OCI-LY3 (cell line): ENCODE measurements around the gene RGL1.

Source experiments
- H2AFZ ChIP-seq: fragments of 200-600, 300-600 bp; shearing (Covaris generic); 2 replicates; pipeline ENCODE4 v1.6.0; 2014; ENCODE audit warnings: antibody characterized with exemption, low read depth, low read length
- H3K27ac ChIP-seq: fragments of 200-600, 300-600 bp; sonication (generic); 2 replicates; pipeline ENCODE4 v1.5.1; 2014; ENCODE audit warnings: mild to moderate bottlenecking, low read length, moderate library complexity, mixed read lengths
- H3K27me3 ChIP-seq: fragments of 200-600, 300-600 bp; sonication (generic); 2 replicates; pipeline ENCODE4 v1.6.1; 2014; ENCODE audit warnings: low read depth, low read length, mixed read lengths
- H3K36me3 ChIP-seq: fragments of 200-600, 300-600 bp; sonication (generic); replicated peaks from 2 replicates; pipeline ENCODE3; 2014; ENCODE audit warnings: low read depth, low read length, mixed read lengths
- H3K4me1 ChIP-seq: fragments of 300-600, 200-600 bp; sonication (generic); 2 replicates; pipeline ENCODE4 v1.6.1; 2014; ENCODE audit warnings: low read length, mixed read lengths
- H3K4me2 ChIP-seq: fragments of 200-600, 300-600 bp; sonication (generic); 2 replicates; pipeline ENCODE4 v1.6.1; 2014; ENCODE audit warnings: low read length, mixed read lengths
- H3K4me3 ChIP-seq: fragments of 300-600, 200-600 bp; sonication (generic); 2 replicates; pipeline ENCODE4 v1.5.1; 2014; ENCODE audit warnings: antibody characterized with exemption, mild to moderate bottlenecking, low read length, moderate library complexity
- H3K79me2 ChIP-seq: fragments of 300-600, 200-600 bp; shearing (Covaris generic); 2 replicates; pipeline ENCODE4 v1.6.1; 2014; ENCODE audit warnings: mild to moderate bottlenecking, low read length, mixed read lengths
- H3K9ac ChIP-seq: fragments of 300-600, 200-600 bp; shearing (Covaris generic); 2 replicates; pipeline ENCODE4 v1.6.0; 2014; ENCODE audit warnings: mild to moderate bottlenecking, low read length, moderate library complexity
- H3K9me3 ChIP-seq: fragments of 200-600, 300-600 bp; shearing (Covaris generic); 2 replicates; pipeline ENCODE4 v1.6.1; 2014; ENCODE audit warnings: low read length, mixed read lengths; ENCODE audit not compliant: insufficient read depth
- H4K20me1 ChIP-seq: fragments of 200-600, 300-600 bp; sonication (generic); 2 replicates; pipeline ENCODE4 v1.6.1; 2016; ENCODE audit warnings: low read length, mixed read lengths; ENCODE audit not compliant: insufficient read depth
- EZH2phosphoT487 ChIP-seq: fragments of 200-600 bp; shearing (Covaris generic); IDR thresholded peaks from 2 replicates; pipeline ENCODE4 v1.6.1; 2018; ENCODE audit warnings: antibody characterized with exemption, mixed run types, low read depth
- TF ChIP-seq, protein P1 (sequence below): fragments of 200-600, 300-600 bp; sonication (generic); IDR thresholded peaks from 2 replicates; pipeline ENCODE4 v1.5.1; 2014; ENCODE audit warnings: antibody characterized with exemption, low read length, low read depth

RGL1 gene

DNA sequence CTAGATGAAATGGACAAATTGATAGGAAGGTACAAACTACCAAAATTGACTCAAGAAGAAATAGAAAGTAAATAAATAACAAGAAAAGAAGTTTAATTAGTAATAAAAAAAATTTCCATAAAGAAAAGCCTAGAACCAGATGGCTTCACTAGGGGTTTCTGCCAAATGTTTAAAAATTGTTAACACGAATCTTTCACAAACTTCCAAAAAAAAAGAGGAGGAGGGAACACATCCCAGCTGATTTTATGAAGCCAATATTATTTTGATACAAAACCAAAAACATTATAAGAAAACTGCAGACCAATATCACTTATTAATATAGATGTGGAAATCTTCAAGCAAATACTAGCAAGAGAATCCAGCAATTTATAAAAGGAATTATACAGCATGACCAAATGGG lies 143.1 kb downstream of the RGL1 start:
- no peak overlapping the region for H3K9ac ChIP-seq
- H3K9me3 ChIP-seq: no peaks in the 10 kb centered on the region
- H3K79me2 ChIP-seq: no peaks in the 10 kb centered on the region
- H4K20me1 ChIP-seq: no peaks in the 10 kb centered on the region
- no peak overlapping the region for H3K27ac ChIP-seq
- TF ChIP-seq, protein P1, sequence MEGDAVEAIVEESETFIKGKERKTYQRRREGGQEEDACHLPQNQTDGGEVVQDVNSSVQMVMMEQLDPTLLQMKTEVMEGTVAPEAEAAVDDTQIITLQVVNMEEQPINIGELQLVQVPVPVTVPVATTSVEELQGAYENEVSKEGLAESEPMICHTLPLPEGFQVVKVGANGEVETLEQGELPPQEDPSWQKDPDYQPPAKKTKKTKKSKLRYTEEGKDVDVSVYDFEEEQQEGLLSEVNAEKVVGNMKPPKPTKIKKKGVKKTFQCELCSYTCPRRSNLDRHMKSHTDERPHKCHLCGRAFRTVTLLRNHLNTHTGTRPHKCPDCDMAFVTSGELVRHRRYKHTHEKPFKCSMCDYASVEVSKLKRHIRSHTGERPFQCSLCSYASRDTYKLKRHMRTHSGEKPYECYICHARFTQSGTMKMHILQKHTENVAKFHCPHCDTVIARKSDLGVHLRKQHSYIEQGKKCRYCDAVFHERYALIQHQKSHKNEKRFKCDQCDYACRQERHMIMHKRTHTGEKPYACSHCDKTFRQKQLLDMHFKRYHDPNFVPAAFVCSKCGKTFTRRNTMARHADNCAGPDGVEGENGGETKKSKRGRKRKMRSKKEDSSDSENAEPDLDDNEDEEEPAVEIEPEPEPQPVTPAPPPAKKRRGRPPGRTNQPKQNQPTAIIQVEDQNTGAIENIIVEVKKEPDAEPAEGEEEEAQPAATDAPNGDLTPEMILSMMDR: no peak
- TF ChIP-seq EZH2phosphoT487: no peak
- H2AFZ ChIP-seq: no peak overlapping the region
- H3K36me3 ChIP-seq: no peaks in the 10 kb centered on the region
- no peak overlapping the region for H3K4me3 ChIP-seq
- no peaks in the 10 kb centered on the region for H3K27me3 ChIP-seq
- H3K4me2 ChIP-seq: no peak overlapping the region
- H3K4me1 ChIP-seq: peaks cover 10% of the 10 kb centered on the region

DNA sequence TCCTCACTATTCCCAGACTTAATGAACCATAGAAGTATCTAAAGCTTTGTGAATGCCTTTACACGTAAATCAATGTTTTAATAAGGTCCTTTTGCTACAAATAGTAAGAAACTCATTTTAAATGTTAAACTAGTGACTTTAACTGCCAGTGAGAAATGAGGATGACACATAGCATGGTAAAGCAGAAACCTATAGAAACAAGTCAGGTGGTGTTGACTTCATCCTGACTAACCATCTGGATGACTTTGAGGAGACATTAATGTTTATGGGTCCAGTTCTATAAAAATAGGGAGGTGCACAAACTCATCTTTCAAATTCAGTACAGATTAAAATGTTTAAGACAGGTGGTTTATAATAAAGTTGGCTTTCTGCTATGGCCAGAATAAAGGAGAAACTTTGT lies 147.2 kb downstream of the RGL1 start:
- no peak overlapping the region for H2AFZ ChIP-seq
- H3K27me3 ChIP-seq: no peaks in the 10 kb centered on the region; the same call in 1 of the 2 replicates
- no peak overlapping the region for H3K4me2 ChIP-seq
- no peaks in the 10 kb centered on the region for H3K36me3 ChIP-seq
- no peaks in the 10 kb centered on the region for H3K79me2 ChIP-seq
- no peak overlapping the region for H3K4me3 ChIP-seq
- peaks cover 19% of the 10 kb centered on the region for H3K4me1 ChIP-seq
- no peak overlapping the region for H3K27ac ChIP-seq
- H3K9me3 ChIP-seq: no peaks in the 10 kb centered on the region
- no peak overlapping the region for H3K9ac ChIP-seq
- no peaks in the 10 kb centered on the region for H4K20me1 ChIP-seq
- TF ChIP-seq, protein P1: no peak
- no peak for TF ChIP-seq EZH2phosphoT487

DNA sequence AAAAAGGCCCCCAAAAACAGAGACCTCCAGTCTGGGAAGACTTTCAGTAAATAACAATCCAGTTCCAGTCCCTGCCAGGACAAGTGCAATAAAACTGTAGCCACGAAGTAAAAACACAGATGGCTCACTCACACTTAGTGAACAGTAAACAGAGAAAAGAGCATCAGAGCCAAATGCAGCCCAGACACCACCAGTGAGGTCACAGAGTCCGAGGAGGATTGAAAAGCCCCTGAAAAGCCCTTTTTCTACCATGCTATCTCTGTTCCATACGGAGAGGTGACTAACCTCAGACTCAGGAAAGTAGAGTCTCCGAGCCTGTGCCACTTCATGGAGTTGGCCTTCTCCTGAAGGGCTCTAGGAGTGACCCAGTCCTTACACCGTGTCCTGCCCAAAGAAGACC lies 148.1 kb downstream of the RGL1 start:
- Histone ChIP-seq H3K27ac (no peak overlapping the region), H2AFZ (no peak overlapping the region), H3K4me1 (peaks cover 24% of the 10 kb centered on the region), H3K36me3 (no peaks in the 10 kb centered on the region), H3K27me3 (no peaks in the 10 kb centered on the region; the same call in 1 of the 2 replicates), H3K4me3 (no peak overlapping the region), H3K79me2 (no peaks in the 10 kb centered on the region), H3K4me2 (no peak overlapping the region), H3K9ac (no peak overlapping the region), H3K9me3 (no peaks in the 10 kb centered on the region), H4K20me1 (no peaks in the 10 kb centered on the region)
- TF ChIP-seq, protein P1: no peak
- no peak for TF ChIP-seq EZH2phosphoT487

DNA sequence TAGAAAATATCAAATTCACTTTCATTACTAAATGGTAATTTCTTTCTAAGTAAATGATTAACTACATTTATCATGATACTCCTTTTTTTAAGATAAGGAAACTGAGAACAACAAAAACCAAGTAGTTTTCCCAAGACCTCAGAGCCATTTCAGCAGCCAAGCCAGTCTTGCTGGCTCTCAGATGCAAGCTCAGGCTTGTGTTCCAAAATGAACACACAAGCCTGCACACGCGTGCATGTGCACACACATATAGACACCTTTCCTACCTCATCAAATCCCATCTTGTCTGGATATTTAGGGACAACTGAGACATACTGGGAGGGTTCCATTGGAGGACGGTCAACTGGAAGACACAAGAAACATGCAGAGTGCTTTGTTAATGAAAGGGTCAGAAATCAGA lies 149.6 kb downstream of the RGL1 start:
- H3K27ac ChIP-seq: no peak overlapping the region
- H3K9ac ChIP-seq: no peak overlapping the region
- H3K27me3 ChIP-seq: no peaks in the 10 kb centered on the region; the same call in 1 of the 2 replicates
- H3K4me2 ChIP-seq: no peak overlapping the region
- no peaks in the 10 kb centered on the region for H4K20me1 ChIP-seq
- H3K79me2 ChIP-seq: no peaks in the 10 kb centered on the region
- H3K36me3 ChIP-seq: no peaks in the 10 kb centered on the region
- peaks cover 23% of the 10 kb centered on the region for H3K4me1 ChIP-seq
- no peak overlapping the region for H3K4me3 ChIP-seq
- no peak for TF ChIP-seq EZH2phosphoT487
- TF ChIP-seq, protein P1: no peak
- no peak overlapping the region for H2AFZ ChIP-seq
- H3K9me3 ChIP-seq: no peaks in the 10 kb centered on the region
